GM19463 (cell line): ENCODE data around the gene RAP1GAP.

ENCODE experiments used
- ATAC-seq: cut with Tn5 transposase; IDR thresholded peaks from one replicate; pipeline ENCODE4 v1.9.1; 2021; ENCODE audit warnings: mild to moderate bottlenecking, moderate library complexity; ENCODE audit not compliant: unreplicated experiment

Gene RAP1GAP

GRCh38 chr1:21596174-21596573 is 73.0 kb downstream of the RAP1GAP start:
- no peak for ATAC-seq

- no peak for ATAC-seq
Observed at GRCh38 chr1:21594935-21595897, 73.9 kb downstream of the RAP1GAP start.

GRCh38 chr1:21594501-21594900 is 74.7 kb downstream of the RAP1GAP start:
- ATAC-seq, result no peak

- no peak for ATAC-seq
Observed at GRCh38 chr1:21593231-21593630, 75.9 kb downstream of the RAP1GAP start.

- ATAC-seq, result no peak
Observed at GRCh38 chr1:21592086-21592865, 76.9 kb downstream of the RAP1GAP start.

- ATAC-seq, result no peak
Observed at GRCh38 chr1:21590934-21591333, 78.2 kb downstream of the RAP1GAP start.

GRCh38 chr1:21590126-21590880 is 78.9 kb downstream of the RAP1GAP start:
- no peak for ATAC-seq

- no peak for ATAC-seq
Observed at GRCh38 chr1:21589618-21590017, 79.5 kb downstream of the RAP1GAP start.

- ATAC-seq, result no peak
Observed at GRCh38 chr1:21587602-21587953, 81.6 kb downstream of the RAP1GAP start.

- no peak for ATAC-seq
Observed at GRCh38 chr1:21586846-21587601, 82.1 kb downstream of the RAP1GAP start.

GRCh38 chr1:21586222-21586621 is 82.9 kb downstream of the RAP1GAP start:
- no peak for ATAC-seq

GRCh38 chr1:21585037-21585436 is 84.1 kb downstream of the RAP1GAP start:
- no peak for ATAC-seq

GRCh38 chr1:21584096-21584495 is 85.1 kb downstream of the RAP1GAP start:
- ATAC-seq, result no peak

GRCh38 chr1:21579791-21580190 is 89.4 kb downstream of the RAP1GAP start:
- ATAC-seq, result no peak

- no peak for ATAC-seq
Observed at GRCh38 chr1:21577933-21578332, 91.2 kb downstream of the RAP1GAP start.

GRCh38 chr1:21577324-21577723 is 91.8 kb downstream of the RAP1GAP start:
- no peak for ATAC-seq

GRCh38 chr1:21576798-21577187 is 92.4 kb downstream of the RAP1GAP start:
- ATAC-seq, result no peak

GRCh38 chr1:21576031-21576797 is 92.9 kb downstream of the RAP1GAP start:
- ATAC-seq, result no peak

GRCh38 chr1:21575351-21575942 is 93.7 kb downstream of the RAP1GAP start:
- no peak for ATAC-seq
